ENCODE results near the gene SLFN13. TPM values are rescaled to one million over a fixed set of nuclear protein-coding genes. Genes with fewer than 3 reads are reported as not detected.
A peak's percentile ranks its signal among the peaks of the same experiment; 100 is the strongest.

SLFN13 gene, protein sequence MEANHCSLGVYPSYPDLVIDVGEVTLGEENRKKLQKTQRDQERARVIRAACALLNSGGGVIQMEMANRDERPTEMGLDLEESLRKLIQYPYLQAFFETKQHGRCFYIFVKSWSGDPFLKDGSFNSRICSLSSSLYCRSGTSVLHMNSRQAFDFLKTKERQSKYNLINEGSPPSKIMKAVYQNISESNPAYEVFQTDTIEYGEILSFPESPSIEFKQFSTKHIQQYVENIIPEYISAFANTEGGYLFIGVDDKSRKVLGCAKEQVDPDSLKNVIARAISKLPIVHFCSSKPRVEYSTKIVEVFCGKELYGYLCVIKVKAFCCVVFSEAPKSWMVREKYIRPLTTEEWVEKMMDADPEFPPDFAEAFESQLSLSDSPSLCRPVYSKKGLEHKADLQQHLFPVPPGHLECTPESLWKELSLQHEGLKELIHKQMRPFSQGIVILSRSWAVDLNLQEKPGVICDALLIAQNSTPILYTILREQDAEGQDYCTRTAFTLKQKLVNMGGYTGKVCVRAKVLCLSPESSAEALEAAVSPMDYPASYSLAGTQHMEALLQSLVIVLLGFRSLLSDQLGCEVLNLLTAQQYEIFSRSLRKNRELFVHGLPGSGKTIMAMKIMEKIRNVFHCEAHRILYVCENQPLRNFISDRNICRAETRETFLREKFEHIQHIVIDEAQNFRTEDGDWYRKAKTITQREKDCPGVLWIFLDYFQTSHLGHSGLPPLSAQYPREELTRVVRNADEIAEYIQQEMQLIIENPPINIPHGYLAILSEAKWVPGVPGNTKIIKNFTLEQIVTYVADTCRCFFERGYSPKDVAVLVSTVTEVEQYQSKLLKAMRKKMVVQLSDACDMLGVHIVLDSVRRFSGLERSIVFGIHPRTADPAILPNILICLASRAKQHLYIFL
- total RNA-seq = 3.9 and 5.5 TPM in 2 replicates
- polyA plus RNA-seq = 1.5 and 2.2 TPM in 2 replicates

DNA sequence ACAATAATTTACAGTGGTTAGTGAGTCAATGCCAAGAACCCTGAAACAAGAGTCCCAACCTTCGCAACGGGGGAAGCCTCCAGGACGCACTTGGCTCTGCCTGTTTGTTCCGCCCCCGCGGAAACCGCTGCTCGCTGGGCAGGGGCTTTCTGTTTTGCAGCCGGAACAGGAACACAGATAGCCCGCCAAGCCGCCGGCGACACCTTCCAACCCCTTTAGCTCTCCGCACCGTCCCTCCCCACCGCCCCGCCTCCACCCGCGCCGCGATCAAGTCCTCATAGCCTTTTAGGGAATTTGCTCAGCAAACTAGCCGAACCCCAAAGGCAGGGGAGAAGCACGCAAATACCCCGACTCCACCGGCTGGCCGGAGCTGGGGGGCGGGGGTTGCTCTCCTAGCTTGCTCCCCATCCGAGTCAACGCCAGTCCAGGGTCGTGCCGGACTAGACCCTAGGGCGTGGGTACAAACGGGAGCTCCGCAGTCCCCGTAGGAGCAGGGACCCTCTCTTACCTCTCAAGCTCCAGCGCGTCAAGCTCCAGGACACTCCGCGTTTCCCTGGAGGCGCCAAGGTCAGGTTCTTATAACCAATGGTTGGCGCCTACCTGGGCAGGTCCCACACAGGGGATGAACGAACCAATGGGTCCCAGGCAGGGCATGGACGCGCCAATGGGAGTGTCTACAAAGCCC, at the start of gene SLFN13:
SLFN13 (minus strand) TSS at position 553 of the 685 bp plus-strand sequence. CDS start 3,086 bp downstream, outside the sequence.
- TF ChIP-seq EZH2phosphoT487 (IDR thresholded peaks at IDR 0.05; ENCODE audit: low read depth, severe bottlenecking, unreplicated experiment) = no peak
- TF ChIP-seq EZH2 (IDR thresholded peaks at IDR 0.05; ENCODE audit: borderline replicate concordance) = no peak
- TF ChIP-seq, protein P1, sequence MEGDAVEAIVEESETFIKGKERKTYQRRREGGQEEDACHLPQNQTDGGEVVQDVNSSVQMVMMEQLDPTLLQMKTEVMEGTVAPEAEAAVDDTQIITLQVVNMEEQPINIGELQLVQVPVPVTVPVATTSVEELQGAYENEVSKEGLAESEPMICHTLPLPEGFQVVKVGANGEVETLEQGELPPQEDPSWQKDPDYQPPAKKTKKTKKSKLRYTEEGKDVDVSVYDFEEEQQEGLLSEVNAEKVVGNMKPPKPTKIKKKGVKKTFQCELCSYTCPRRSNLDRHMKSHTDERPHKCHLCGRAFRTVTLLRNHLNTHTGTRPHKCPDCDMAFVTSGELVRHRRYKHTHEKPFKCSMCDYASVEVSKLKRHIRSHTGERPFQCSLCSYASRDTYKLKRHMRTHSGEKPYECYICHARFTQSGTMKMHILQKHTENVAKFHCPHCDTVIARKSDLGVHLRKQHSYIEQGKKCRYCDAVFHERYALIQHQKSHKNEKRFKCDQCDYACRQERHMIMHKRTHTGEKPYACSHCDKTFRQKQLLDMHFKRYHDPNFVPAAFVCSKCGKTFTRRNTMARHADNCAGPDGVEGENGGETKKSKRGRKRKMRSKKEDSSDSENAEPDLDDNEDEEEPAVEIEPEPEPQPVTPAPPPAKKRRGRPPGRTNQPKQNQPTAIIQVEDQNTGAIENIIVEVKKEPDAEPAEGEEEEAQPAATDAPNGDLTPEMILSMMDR (IDR thresholded peaks at IDR 0.05; ENCODE audit: poor library complexity) = no peak
- no peaks in the 10 kb centered on the region for H3K36me3 ChIP-seq (replicated peaks; ENCODE audit: insufficient read depth, low read depth)
- H2AFZ ChIP-seq = peak within 1 kb of the TSS; percentile 95
- H3K4me1 ChIP-seq (ENCODE audit: insufficient read depth) = peaks cover 9% of the 10 kb centered on the region
- 21% methylated on average over 38 of the region's 44 CpGs for WGBS (ENCODE audit: low lambda C conversion rate, missing lambda C conversion rate)
- DNase-seq (ENCODE audit: low spot score) = peak; percentile 63
- peak within 1 kb of the TSS; percentile 72 for H3K4me3 ChIP-seq
- H3K9me2 ChIP-seq (replicated peaks; ENCODE audit: insufficient read depth) = no peaks in the 10 kb centered on the region
- no peaks in the 10 kb centered on the region for H4K20me1 ChIP-seq (ENCODE audit: insufficient read depth, poor library complexity, severe bottlenecking)
- H3K9me3 ChIP-seq (ENCODE audit: low read depth) = no peaks in the 10 kb centered on the region
- H3K27me3 ChIP-seq = peaks cover 39% of the 10 kb centered on the region
- no peak within 1 kb of the TSS for H3K27ac ChIP-seq
- H3K4me2 ChIP-seq = peak within 1 kb of the TSS; percentile 97
- H3K79me2 ChIP-seq = no peaks in the 10 kb centered on the region

DNA sequence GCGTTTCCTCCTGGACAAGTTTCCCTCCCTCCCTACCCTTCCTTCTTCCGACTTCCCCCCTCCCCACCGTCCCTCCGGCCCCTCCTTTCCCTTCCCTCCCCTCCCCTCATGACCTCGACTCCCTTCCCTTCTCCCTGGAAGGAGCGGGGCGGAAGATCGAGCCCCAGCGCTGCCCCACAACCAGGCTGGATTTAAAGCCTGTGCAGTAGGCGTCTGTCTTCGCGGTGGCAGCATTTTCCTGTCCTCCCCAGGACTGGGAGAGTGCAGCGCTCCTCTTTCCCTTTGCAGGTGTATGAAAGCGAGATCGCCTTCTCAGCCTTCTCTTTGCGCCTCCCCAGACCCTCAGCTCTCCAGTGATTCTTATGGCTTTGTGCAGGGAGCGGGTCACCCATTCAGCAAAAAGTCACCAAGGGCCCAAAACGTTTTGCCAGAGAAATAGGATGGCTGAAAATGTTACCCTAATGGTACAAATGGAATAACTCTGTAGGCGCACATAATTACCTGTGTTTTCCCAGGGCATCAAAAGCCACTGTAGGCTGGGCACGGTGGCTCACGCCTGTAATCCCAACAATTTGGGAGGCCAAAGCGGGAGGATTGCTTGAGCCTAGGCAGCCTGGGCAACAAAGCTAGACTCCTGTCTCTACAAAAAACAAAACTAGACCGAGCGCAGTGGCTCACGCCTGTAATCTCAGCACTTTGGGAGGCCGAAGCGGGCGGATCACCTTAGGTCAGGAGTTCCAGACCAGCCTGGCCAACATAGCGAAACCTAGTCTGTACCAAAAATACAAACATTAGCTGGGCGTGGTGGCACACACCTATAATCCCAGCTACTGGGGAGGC, 48.1 kb upstream of the SLFN13 start:
- Histone ChIP-seq H3K9me2 (replicated peaks; ENCODE audit: insufficient read depth) (no peaks in the 10 kb centered on the region), H2AFZ (no peak overlapping the region), H3K27ac (no peak overlapping the region), H3K4me3 (no peak overlapping the region), H4K20me1 (ENCODE audit: insufficient read depth, poor library complexity, severe bottlenecking) (no peaks in the 10 kb centered on the region), H3K4me1 (ENCODE audit: insufficient read depth) (no peaks in the 10 kb centered on the region), H3K4me2 (no peak overlapping the region), H3K9me3 (ENCODE audit: low read depth) (no peaks in the 10 kb centered on the region), H3K36me3 (replicated peaks; ENCODE audit: insufficient read depth, low read depth) (no peaks in the 10 kb centered on the region), H3K79me2 (no peaks in the 10 kb centered on the region), H3K27me3 (peaks cover 91% of the 10 kb centered on the region)
- WGBS (ENCODE audit: low lambda C conversion rate, missing lambda C conversion rate) = 52% methylated on average over 24 of the region's 30 CpGs
- no peak for DNase-seq (ENCODE audit: low spot score)
- TF ChIP-seq EZH2 (IDR thresholded peaks at IDR 0.05; ENCODE audit: borderline replicate concordance) (no peak), EZH2phosphoT487 (IDR thresholded peaks at IDR 0.05; ENCODE audit: low read depth, severe bottlenecking, unreplicated experiment) (no peak)
- TF ChIP-seq, protein P1 (IDR thresholded peaks at IDR 0.05; ENCODE audit: poor library complexity) = no peak

DNA sequence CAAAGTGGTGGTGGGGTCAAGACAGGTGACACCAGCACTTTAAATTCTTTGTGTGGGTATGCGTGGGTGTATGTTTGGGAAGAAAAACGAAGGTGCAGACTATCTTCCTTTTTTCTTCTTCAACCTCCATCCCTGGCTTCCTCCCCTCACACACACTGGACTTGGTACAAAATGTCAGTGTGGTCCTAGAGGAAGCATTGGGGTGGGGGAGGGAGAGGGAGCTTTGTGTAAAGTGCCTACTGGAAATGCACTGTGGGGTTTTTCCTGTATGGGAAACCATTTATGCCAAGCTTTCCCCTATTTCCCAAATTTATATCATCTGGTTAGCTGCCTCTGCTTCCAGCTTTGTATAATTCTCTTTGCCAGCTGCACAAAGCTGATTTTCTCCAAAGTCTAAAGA, 44.5 kb upstream of the SLFN13 start:
- no peak for DNase-seq (ENCODE audit: low spot score)
- H3K27ac ChIP-seq = no peak overlapping the region
- H4K20me1 ChIP-seq (ENCODE audit: insufficient read depth, poor library complexity, severe bottlenecking) = no peaks in the 10 kb centered on the region

More for the DNA sequence above, 44.5 kb upstream of the SLFN13 start:
- Histone ChIP-seq H3K9me3 (ENCODE audit: low read depth) (no peaks in the 10 kb centered on the region), H3K9me2 (replicated peaks; ENCODE audit: insufficient read depth) (no peaks in the 10 kb centered on the region), H2AFZ (no peak overlapping the region), H3K27me3 (peaks cover 96% of the 10 kb centered on the region), H3K79me2 (no peaks in the 10 kb centered on the region), H3K4me1 (ENCODE audit: insufficient read depth) (peaks cover 1% of the 10 kb centered on the region), H3K4me3 (no peak overlapping the region), H3K36me3 (replicated peaks; ENCODE audit: insufficient read depth, low read depth) (no peaks in the 10 kb centered on the region), H3K4me2 (no peak overlapping the region)
- 21% methylated on average over 2 of the region's 2 CpGs for WGBS (ENCODE audit: low lambda C conversion rate, missing lambda C conversion rate)
- TF ChIP-seq EZH2 (IDR thresholded peaks at IDR 0.05; ENCODE audit: borderline replicate concordance) (no peak), EZH2phosphoT487 (IDR thresholded peaks at IDR 0.05; ENCODE audit: low read depth, severe bottlenecking, unreplicated experiment) (no peak)
- TF ChIP-seq, protein P1 (IDR thresholded peaks at IDR 0.05; ENCODE audit: poor library complexity) = no peak

All from hepatocyte (in vitro differentiated cells).